ENCODE data around the gene CACNA1D. TPM values are rescaled to one million over a fixed set of nuclear protein-coding genes. Genes with fewer than 3 reads are reported as not detected.

Gene CACNA1D
- total RNA-seq, 2 donors from 2014 or later, result 9.9 to 20.4 TPM

DNA sequence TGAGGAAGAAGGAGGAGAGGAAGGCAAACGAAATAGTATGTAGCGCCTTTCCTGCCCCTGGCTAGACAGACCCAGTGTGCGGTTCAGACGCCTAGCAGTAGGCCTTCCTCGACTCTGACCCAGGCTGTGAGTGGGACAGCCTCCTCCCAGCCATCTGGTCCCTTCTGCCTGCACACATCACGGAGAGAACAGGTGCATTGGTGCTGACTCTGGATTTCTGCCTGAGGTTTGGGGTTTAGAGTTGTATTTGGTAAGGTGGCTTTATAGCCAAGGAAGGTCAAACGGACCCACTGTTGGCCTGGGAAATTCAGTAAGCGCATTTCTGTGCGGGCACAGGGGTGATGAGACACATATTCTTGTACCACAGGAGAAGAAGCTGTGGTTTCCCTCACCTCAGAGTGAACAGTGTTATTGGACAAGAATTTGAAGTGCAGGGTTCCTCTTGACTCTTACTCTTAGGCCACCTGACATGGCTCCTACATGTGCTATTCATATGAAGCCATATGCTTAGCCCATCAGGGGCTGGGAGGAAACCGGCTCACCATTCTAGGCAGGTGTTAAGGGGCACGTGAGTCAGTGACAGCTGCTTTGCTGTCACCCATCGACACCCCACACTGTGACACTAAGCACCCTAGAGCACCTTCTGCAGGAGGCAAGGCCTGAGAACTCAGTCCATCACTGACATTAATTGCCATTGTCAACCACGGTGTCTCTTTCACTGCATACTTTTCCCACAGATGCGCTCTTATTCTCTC is 208.5 kb downstream of the CACNA1D start:
- ATAC-seq, result no peak
- 76 to 89% methylated on average over 12 to 14 of the region's 14 CpGs for WGBS, 2 donors

DNA sequence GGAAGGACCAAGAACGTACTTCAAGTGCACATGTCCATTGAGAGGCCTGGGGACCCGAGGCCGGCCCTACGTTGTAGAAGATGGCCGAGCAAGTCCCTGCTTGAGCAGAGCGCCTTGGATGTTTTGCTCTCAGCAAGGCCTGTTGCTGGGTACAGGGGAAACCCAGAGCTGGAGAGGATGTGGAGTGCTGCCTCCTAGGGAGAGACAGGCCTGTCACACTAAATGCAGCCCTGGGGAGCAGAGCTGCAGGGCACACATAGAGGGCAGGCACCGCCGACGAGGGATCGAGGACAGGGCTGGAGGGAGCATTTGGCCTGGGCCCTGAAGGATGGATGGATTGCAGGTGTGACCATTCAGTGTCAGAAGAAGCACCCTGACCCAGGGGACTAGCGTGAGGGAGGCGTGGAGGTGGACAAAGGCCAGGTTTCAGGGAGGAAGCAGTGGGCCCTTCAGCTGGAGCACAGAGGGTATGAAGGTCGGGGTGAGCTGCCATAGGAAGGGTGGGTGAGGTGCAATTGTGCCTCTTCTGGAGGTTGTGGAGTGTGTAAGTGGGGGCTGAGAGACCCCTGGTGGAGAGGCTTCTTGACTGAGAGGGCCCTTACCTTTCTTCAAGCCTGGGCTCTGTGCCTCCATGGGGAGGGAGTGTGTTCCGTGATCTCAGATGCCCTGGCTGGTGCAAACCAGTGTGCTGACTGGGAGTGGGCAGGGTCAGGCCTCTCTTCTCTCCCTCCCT is 209.4 kb downstream of the CACNA1D start:
- Histone ChIP-seq H3K27ac (no peak overlapping the region), H3K9me3 (no peaks in the 10 kb centered on the region), H3K4me3 (no peak overlapping the region), H3K36me3 (replicated peaks in 1 of 2; ENCODE audit: insufficient read depth in 1 of 2, low read depth in 2 of 2) (no peaks in the 10 kb centered on the region), H3K27me3 (no peaks in the 10 kb centered on the region), H3K4me1 (peaks cover 20% of the 10 kb centered on the region)
- TF ChIP-seq, protein P1, sequence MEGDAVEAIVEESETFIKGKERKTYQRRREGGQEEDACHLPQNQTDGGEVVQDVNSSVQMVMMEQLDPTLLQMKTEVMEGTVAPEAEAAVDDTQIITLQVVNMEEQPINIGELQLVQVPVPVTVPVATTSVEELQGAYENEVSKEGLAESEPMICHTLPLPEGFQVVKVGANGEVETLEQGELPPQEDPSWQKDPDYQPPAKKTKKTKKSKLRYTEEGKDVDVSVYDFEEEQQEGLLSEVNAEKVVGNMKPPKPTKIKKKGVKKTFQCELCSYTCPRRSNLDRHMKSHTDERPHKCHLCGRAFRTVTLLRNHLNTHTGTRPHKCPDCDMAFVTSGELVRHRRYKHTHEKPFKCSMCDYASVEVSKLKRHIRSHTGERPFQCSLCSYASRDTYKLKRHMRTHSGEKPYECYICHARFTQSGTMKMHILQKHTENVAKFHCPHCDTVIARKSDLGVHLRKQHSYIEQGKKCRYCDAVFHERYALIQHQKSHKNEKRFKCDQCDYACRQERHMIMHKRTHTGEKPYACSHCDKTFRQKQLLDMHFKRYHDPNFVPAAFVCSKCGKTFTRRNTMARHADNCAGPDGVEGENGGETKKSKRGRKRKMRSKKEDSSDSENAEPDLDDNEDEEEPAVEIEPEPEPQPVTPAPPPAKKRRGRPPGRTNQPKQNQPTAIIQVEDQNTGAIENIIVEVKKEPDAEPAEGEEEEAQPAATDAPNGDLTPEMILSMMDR (IDR thresholded peaks at IDR 0.05), result no peak
- 88% methylated on average over 13 to 14 of the region's 14 CpGs for WGBS, 2 donors
- intact Hi-C loops (cut with DNase I), result loop anchor here (10.0 kb wide), 1 partner anchor 329 kb away; no protein-coding TSS in a partner anchor
- DNase-seq (no peak), ATAC-seq (no peak)

More for the DNA sequence above, 208.5 kb downstream of the CACNA1D start:
- intact Hi-C loops (cut with DNase I), result loop anchor here (10.0 kb wide), 1 partner anchor 328 kb away; no protein-coding TSS in a partner anchor
- no peaks in the 10 kb centered on the region for H3K36me3 ChIP-seq (replicated peaks in 1 of 2; ENCODE audit: insufficient read depth in 1 of 2, low read depth in 2 of 2)
- H3K4me1 ChIP-seq, result peaks cover 16% of the 10 kb centered on the region
- H3K4me3 ChIP-seq, result no peak overlapping the region
- TF ChIP-seq, protein P1 (IDR thresholded peaks at IDR 0.05), result no peak
- TF ChIP-seq POLR2A (IDR thresholded peaks at IDR 0.05), result no peak
- H3K27me3 ChIP-seq, result no peaks in the 10 kb centered on the region
- H3K27ac ChIP-seq, result no peak overlapping the region
- H3K9me3 ChIP-seq, result no peaks in the 10 kb centered on the region
- DNase-seq, result no peak

DNA sequence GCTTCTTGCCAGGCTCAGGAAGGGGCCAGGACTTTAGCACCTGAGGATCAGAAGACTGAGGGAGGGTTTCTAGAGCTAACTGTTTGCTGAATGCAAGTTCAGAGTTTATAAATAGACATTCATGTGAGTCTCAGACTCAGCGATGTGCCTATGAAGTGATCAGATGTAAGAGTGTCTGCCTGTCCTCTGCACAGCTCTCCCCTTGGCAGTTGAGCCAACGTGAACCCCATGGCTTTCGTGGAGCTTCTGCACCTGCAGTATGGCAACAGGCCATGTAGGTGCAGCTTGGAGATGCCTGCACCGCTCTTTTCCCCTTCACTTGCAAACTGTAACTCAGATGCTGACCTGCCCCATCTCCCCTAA is 209.9 kb downstream of the CACNA1D start:
- intact Hi-C loops (cut with DNase I), result loop anchor here (10.0 kb wide), 1 partner anchor 330 kb away; no protein-coding TSS in a partner anchor
- WGBS, 2 donors, result 74 to 82% methylated on average over 4 of the region's 4 CpGs
- Histone ChIP-seq H3K36me3 (replicated peaks in 1 of 2; ENCODE audit: insufficient read depth in 1 of 2, low read depth in 2 of 2) (no peaks in the 10 kb centered on the region), H3K27ac (no peak overlapping the region), H3K27me3 (no peaks in the 10 kb centered on the region), H3K9me3 (no peaks in the 10 kb centered on the region), H3K4me1 (peaks cover 20% of the 10 kb centered on the region), H3K4me3 (no peak overlapping the region)
- no peak for ATAC-seq
- DNase-seq, result no peak
- TF ChIP-seq POLR2A (IDR thresholded peaks at IDR 0.05), result no peak
- TF ChIP-seq, protein P1 (IDR thresholded peaks at IDR 0.05), result no peak

DNA sequence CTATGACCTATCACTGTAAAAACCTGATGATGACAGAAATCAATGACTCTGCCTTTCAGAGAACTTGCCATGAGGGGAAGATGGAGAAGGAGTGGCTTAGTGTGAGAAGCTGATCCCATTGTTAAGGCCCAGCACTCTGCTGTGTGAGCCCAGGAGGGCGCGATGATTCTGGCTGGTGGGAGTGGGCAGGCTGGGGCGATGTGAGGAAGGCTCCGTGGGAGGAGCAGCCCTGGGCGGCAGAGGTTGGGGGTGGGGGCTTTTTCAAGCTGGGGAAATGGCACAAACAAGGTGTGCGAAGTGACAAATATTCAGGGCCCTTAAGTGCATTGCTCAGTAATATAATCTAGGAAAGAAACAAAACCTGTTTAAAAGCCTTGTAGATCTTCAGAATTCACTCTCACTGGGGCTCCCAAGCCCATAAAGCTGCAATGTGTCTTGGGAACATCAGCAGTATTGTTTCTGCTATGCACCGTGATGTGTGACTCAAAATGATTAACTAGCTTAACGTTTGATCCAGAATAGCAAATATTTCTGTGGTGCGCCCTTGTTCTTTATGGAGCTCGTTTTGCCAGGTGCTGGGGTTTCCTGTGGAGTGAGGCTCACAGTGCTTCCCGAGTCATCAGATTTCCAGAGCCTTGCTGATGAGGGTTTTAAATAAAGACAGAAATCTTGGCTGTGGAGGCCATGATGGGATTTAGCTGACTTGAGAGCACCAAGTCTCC is 210.8 kb downstream of the CACNA1D start:
- H3K27me3 ChIP-seq, result no peaks in the 10 kb centered on the region
- DNase-seq (no peak), ATAC-seq (peak; percentile 51)
- peaks cover 25% of the 10 kb centered on the region for H3K4me1 ChIP-seq
- 62 to 66% methylated on average over 11 of the region's 11 CpGs for WGBS, 2 donors
- H3K27ac ChIP-seq, result peak overlapping the region in 2 of 4 donors; percentile 36 to 59
- H3K36me3 ChIP-seq (replicated peaks in 1 of 2; ENCODE audit: insufficient read depth in 1 of 2, low read depth in 2 of 2), result no peaks in the 10 kb centered on the region
- H3K9me3 ChIP-seq, result no peaks in the 10 kb centered on the region
- intact Hi-C loops (cut with DNase I), result loop anchor here (10.0 kb wide), 1 partner anchor 330 kb away; no protein-coding TSS in a partner anchor
- no peak overlapping the region for H3K4me3 ChIP-seq
- TF ChIP-seq, protein P1 (IDR thresholded peaks at IDR 0.05), result no peak
- TF ChIP-seq POLR2A (IDR thresholded peaks at IDR 0.05), result no peak

Measured in body of pancreas (tissue), 4 donors.